B cell (primary cell): ENCODE data around the gene ARHGAP22.

ENCODE experiments used
- EZH2 ChIP-seq: IDR thresholded peaks from 2 replicates; pipeline ENCODE4 v1.6.1; 2012; ENCODE audit warnings: borderline replicate concordance, low read depth, mild to moderate bottlenecking, moderate library complexity, low read length; ENCODE audit not compliant: insufficient read depth, poor library complexity, severe bottlenecking
- TF ChIP-seq, protein P1 (sequence below): fragments of 200-600 bp; IDR thresholded peaks from one replicate; pipeline ENCODE4 v1.8.0; 2022; ENCODE audit warnings: antibody characterized with exemption, mild to moderate bottlenecking

- TF ChIP-seq, protein P1, sequence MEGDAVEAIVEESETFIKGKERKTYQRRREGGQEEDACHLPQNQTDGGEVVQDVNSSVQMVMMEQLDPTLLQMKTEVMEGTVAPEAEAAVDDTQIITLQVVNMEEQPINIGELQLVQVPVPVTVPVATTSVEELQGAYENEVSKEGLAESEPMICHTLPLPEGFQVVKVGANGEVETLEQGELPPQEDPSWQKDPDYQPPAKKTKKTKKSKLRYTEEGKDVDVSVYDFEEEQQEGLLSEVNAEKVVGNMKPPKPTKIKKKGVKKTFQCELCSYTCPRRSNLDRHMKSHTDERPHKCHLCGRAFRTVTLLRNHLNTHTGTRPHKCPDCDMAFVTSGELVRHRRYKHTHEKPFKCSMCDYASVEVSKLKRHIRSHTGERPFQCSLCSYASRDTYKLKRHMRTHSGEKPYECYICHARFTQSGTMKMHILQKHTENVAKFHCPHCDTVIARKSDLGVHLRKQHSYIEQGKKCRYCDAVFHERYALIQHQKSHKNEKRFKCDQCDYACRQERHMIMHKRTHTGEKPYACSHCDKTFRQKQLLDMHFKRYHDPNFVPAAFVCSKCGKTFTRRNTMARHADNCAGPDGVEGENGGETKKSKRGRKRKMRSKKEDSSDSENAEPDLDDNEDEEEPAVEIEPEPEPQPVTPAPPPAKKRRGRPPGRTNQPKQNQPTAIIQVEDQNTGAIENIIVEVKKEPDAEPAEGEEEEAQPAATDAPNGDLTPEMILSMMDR, result no peak
- no peak for TF ChIP-seq EZH2
Observed at GRCh38 chr10:48487244-48487643, 117.6 kb downstream of the ARHGAP22 start.
